NOMO-1 (cell line): ENCODE data around the gene LPAR5.

Experiments used
- DNase-seq, 2 experiments: peaks; one replicate each; lab custom pipeline; 2025; ENCODE audit not compliant: unreplicated experiment in 2 of 2; lab: John Stamatoyannopoulos, UW

LPAR5 gene

DNA sequence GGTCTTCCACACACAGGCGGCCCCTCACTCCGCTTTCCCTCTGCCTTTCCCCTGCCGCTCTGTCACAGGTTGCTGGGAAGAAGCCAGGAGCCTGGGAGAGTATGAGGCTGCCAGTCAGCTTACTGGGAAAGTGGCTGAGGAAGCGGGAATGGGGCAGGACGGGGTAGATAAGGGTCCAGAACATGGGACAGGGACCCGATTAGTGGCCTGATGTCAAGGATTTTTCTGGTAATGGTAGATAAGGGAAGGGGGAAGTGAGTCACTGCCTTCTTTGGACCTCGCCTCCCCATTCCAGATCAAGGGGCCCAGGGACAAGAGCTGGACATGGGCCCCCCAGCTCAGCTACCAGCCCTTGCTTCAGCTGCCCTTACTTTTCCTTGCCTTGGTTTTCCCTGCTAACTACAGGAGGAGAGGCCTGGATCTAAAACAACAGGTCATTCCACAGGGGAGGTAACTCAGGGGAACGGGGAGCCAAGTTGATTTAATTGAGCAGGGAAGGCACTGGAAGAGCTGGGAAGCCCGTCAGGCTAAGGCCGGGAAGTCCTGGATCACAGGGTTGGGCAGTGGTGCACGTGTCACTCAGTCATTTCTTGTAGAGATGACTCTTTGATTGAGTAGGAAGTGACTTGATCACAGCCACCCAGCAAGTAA lies 3.5 kb upstream of the LPAR5 start:
- DNase-seq, result no peak

DNA sequence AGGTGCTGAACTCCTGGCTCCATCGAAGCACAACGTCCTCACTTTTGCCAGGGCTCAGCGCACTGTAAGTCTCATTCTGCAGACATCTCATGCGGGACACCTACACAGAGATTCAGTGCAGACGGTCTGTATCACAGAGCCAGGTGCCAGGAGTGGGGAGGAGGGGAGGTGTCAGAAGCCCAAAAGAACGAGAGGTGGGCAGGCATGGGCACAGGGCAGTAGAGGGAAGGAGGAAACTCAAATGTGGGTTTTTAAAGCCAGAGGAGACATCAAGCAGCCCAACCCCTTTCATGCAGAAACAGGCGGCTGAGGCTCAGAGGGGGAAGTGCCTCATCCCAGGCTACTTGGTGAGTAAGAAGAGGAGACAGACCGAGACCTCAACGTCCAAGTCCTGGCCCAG lies 2.5 kb upstream of the LPAR5 start:
- peak; percentile 26 to 63 for DNase-seq

- DNase-seq, result no peak
These were observed 344 bp downstream of the LPAR5 start for GRCh38 chr12:6635375-6635855.

GRCh38 chr12:6632026-6632983 lies 3.5 kb downstream of the LPAR5 start:
- peak; percentile 23 to 50 for DNase-seq

DNA sequence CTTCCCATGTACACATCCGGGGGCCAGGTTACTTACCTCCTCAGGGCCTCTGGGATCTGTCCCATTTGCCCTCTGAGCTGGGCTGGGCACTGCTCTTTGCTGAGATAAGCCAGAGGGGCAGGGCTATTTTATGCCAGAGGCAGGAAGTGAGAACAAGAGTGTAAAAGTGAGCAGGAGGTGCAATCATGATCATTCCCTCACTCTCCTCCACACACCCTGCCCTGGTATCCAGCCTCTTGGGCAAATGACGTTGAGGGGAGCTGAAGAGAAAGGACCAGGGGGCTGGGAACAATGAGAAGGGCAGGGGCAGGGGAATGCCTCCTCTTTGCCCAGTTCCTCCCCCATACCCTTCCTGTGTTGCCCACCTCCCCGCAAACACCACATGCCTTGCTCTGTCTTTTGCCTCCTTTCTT lies 4.2 kb downstream of the LPAR5 start:
- DNase-seq, result no peak

- DNase-seq, result no peak
These were observed 5.0 kb downstream of the LPAR5 start for GRCh38 chr12:6630736-6631135.

GRCh38 chr12:6627616-6628015 lies 8.1 kb downstream of the LPAR5 start:
- DNase-seq, result no peak

GRCh38 chr12:6626654-6627283 lies 9.0 kb downstream of the LPAR5 start:
- no peak for DNase-seq

GRCh38 chr12:6620885-6621274 lies 14.9 kb downstream of the LPAR5 start:
- DNase-seq, result no peak

DNA sequence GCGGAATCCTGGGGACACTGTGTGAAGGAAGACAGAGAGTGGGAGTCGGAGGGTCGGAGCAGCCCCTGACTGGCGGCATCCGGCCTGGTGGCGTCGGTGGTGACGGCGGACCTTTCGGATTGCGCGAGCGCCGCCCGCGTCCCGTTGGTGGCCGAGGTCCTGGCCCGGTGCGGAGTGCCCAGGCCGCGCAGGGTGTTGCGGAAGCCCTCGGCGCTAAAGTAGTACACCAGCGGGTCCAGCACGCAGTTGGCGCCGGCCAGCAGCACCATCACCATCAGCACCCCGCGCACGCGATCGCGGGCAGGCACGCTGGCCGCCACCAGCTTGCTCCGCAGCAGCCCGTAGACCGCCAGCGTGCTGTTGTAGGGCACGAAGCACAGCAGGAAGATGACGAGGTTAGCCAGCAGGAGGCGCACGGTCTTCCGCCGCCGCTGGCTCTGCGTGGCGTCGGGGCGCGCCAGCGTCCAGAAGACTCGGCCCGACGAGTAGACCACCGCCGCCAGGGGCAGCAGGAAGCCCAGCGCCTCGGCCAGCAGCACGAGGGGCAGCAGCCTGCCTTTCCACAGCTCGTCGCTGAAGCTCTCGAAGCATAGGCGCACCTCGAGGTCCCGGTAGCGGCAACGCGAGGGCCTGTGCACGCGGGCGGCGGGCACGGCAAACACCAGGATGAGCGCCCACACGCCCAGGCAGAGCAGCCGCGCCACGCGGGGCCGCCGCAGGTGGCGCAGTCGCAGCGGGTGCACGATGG lies 15.4 kb downstream of the LPAR5 start:
- DNase-seq, result no peak

GRCh38 chr12:6618483-6619225 lies 17.1 kb downstream of the LPAR5 start:
- no peak for DNase-seq

DNA sequence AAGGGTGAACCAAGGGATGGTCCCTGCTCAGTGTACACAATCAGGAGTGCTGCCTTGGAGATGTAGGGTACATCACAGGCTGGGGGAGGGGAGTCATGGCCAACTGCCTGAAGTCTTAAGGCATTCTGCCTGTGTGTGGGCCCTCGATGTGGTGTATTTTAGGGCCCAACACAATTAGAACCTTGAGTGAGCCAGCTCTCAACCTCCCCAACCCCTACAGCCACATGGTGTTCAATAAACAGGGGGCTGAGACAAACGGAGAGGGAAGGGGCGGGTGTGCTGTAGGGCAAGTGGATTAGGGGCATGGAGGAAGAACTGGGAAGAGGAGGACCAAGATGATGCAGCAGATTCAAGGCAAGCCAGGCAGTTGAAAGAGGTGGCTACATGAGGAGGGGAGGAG lies 20.0 kb downstream of the LPAR5 start:
- DNase-seq, result no peak

DNA sequence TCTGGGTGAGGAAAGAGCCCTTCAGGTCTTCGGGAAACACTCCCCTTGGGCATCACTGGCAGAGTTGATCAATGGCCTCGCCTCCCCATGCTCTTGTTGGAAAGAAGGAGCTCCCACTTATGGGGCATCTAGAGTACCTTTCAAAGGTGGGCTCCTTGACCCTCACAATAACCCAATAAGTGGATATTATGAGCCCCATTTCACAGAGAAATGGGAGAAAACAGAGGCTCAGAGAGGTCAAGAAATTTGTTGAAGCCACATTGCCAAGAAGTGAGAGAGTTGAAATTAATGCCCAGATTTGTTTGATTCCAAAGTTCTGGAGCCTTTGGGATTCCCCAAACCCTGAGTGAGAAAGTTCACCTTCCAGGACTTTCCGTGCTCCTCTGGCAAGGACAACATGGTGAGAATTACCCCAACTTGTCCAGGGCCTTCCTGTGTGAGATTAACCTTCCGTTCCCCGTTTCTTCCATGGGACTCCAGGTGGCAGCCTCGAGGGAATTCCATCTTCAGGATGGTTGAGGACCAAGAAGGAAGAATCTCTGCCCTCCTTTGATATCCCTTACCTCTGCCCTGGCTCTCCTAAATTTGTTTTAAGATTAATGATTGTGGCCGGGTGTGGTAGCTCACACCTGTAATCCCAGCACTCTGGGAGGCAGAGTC lies 21.1 kb downstream of the LPAR5 start:
- no peak for DNase-seq

GRCh38 chr12:6613776-6614512 lies 21.8 kb downstream of the LPAR5 start:
- DNase-seq, result peak; percentile 97 to 99

GRCh38 chr12:6613015-6613775 lies 22.6 kb downstream of the LPAR5 start:
- peak; percentile 36 to 45 for DNase-seq

DNA sequence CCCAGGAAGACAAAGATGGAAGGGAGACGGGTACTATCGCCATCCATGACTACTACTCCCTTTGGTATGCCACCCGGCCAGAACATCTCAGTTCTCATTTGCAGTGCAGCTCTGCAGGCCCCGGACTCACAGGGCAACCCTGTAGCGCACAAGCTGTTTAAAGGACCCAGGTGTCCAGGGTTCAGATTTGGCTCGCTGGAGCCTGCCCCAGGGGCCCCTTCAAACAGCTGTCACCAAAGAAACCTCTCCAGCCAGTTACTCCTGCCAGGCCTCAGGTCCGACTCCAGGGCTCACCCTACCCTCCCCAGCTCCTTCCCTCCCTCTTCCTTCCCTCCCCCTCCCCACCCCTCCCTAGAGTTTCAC lies 23.1 kb downstream of the LPAR5 start:
- no peak for DNase-seq

DNA sequence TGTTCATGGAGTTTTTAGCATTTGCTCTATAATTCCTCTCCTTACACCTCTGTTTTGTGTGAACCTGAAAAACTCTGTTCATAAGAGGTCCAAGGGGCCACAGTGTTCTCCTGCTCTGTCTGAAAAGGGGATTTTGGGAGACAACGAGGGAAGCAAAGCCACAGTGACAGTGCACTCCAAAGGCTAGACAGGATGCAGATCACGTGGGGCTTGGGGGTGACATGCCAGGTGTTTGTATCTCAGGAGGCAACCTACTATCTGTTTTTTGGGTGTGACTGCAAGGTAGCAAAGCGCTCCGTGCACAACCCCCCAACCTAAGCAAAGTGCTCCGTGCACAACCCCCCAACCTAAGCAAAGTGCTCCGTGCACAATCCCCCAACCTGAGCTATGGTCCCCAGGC lies 23.5 kb downstream of the LPAR5 start:
- no peak for DNase-seq

DNA sequence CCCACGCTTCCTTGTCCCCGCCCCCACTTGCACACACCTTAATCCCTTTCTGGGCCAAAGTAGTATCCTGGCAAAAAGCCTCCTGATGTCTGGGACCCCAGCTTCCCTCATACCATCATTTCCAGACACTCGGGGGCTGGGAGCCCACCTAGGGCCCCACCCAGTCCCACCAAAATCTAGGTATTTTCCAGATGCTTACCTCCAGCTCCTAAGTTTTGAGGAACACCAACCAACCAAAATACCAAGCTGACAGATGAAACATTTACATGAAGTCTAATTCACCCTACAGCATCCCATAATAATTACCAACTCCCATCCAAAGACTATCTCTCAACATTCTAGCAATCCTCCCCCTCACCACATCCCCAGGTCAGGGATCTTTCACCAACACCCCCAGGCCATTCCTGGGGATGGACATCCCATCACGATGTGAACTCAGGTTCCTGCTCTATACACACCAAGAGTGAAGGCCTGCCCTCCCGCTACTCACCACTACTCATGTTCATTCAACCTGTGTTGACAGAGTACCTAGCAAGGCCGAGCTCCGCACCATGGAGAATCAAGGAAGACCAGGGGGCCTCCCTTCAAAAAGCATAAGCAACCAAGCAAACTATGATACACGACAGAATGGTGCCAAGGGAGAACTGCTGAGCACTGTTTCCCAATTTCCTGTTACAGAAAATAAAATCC lies 27.0 kb downstream of the LPAR5 start:
- no peak for DNase-seq
